OCI-LY1 (cell line): ENCODE data around the gene NSD2.

Experiments
- H2AFZ ChIP-seq: fragments of 200-600 bp; sonication (generic), shearing (Covaris generic); 2 replicates; pipeline ENCODE4 v1.6.0; 2014; ENCODE audit warnings: antibody characterized with exemption, mild to moderate bottlenecking, low read length
- H3F3A ChIP-seq: fragments of 200-600 bp; sonication (generic), shearing (Covaris generic); 2 replicates; pipeline ENCODE4 v1.6.0; 2014; ENCODE audit warnings: mild to moderate bottlenecking, antibody characterized with exemption, low read length, moderate library complexity; ENCODE audit not compliant: insufficient read depth
- H3K27ac ChIP-seq: fragments of 200-600 bp; sonication (generic); 2 replicates; pipeline ENCODE4 v1.5.1; 2014; ENCODE audit warnings: low read length, mixed run types, mild to moderate bottlenecking, low read depth; ENCODE audit not compliant: poor library complexity, severe bottlenecking
- H3K27me3 ChIP-seq: fragments of 200-600 bp; sonication (generic); 2 replicates; pipeline ENCODE4 v1.6.0; 2014; ENCODE audit warnings: antibody characterized with exemption, mild to moderate bottlenecking, low read length, moderate library complexity; ENCODE audit not compliant: insufficient read depth
- H3K36me3 ChIP-seq: fragments of 200-600 bp; sonication (generic); 2 replicates; pipeline ENCODE4 v1.6.1; 2014; ENCODE audit warnings: mild to moderate bottlenecking, antibody characterized with exemption, low read length, moderate library complexity, mixed read lengths; ENCODE audit not compliant: insufficient read depth
- H3K4me1 ChIP-seq: fragments of 200-600 bp; sonication (generic); 2 replicates; pipeline ENCODE4 v1.5.1; 2014; ENCODE audit warnings: mild to moderate bottlenecking, low read length, moderate library complexity; ENCODE audit not compliant: insufficient read depth, severe bottlenecking
- H3K4me2 ChIP-seq: fragments of 200-600 bp; sonication (generic), shearing (Covaris generic); 2 replicates; pipeline ENCODE4 v1.6.1; 2014; ENCODE audit warnings: low read length
- H3K4me3 ChIP-seq: fragments of 200-600 bp; sonication (generic); 2 replicates; pipeline ENCODE4 v1.5.1; 2014; ENCODE audit warnings: low read length, low read depth, mild to moderate bottlenecking, mixed read lengths; ENCODE audit not compliant: poor library complexity, severe bottlenecking
- H3K79me2 ChIP-seq: fragments of 200-600 bp; shearing (Covaris generic); 2 replicates; pipeline ENCODE4 v1.6.1; 2016; ENCODE audit warnings: mixed run types, low read length, mixed read lengths; ENCODE audit not compliant: insufficient read depth
- H3K9ac ChIP-seq: fragments of 200-600 bp; sonication (generic), shearing (Covaris generic); 2 replicates; pipeline ENCODE4 v1.6.1; 2014; ENCODE audit warnings: mild to moderate bottlenecking, low read length, mixed read lengths
- H3K9me2 ChIP-seq: fragments of 200-600 bp; sonication (generic), shearing (Covaris generic); 2 replicates; pipeline ENCODE4 v1.6.1; 2014; ENCODE audit warnings: low read depth, mild to moderate bottlenecking, low read length, mixed read lengths
- H3K9me3 ChIP-seq: fragments of 200-600 bp; shearing (Covaris generic); 2 replicates; pipeline ENCODE4 v1.6.1; 2014; ENCODE audit warnings: low read length, mixed read lengths
- H4K20me1 ChIP-seq: fragments of 200-600 bp; sonication (generic), shearing (Covaris generic); 2 replicates; pipeline ENCODE4 v1.6.0; 2016; ENCODE audit warnings: mild to moderate bottlenecking, low read length; ENCODE audit not compliant: insufficient read depth
- EZH2 ChIP-seq: fragments of 200-600 bp; sonication (generic), shearing (Covaris generic); IDR thresholded peaks from 2 replicates; pipeline ENCODE4 v1.8.0; 2017; ENCODE audit warnings: borderline replicate concordance, mixed run types, mild to moderate bottlenecking, antibody characterized with exemption, low read length, moderate library complexity, mixed read lengths
- TF ChIP-seq, protein P1 (sequence below): fragments of 200-600 bp; sonication (generic), shearing (Covaris generic); IDR thresholded peaks from 2 replicates; pipeline ENCODE4 v1.5.1; 2017; ENCODE audit warnings: mild to moderate bottlenecking, antibody characterized with exemption, low read length, moderate library complexity, mixed read lengths

Gene NSD2

DNA sequence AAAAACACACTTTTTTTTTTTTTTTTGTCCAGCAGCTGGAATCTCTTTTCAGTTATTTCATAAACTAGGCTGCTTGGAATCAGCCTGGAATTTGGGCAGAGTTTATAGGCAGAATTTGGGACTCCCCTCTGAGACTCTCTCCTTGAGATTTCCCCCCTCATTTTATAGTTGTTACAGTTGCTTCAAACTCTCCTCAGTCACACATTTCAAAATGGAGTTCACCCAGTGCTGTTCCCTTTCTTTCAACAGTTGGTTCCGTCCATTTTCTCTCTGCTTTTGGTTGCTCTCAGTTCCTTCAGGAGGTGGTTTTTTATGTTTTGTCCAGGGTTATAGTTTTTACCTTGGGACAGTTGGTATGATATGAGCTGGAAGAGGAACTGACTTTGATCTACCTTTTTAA is 27.5 kb downstream of the NSD2 start:
- Histone ChIP-seq H3K27ac (peak overlapping the region; percentile 88), H3K9ac (peak overlapping the region; percentile 37; the same call in 1 of the 2 replicates), H3K79me2 (peaks cover 53% of the 10 kb centered on the region), H3K4me1 (peaks cover 30% of the 10 kb centered on the region), H3F3A (peaks cover 4% of the 10 kb centered on the region), H3K9me2 (no peaks in the 10 kb centered on the region), H2AFZ (no peak overlapping the region), H3K4me2 (peak overlapping the region; percentile 62), H4K20me1 (no peaks in the 10 kb centered on the region), H3K9me3 (no peaks in the 10 kb centered on the region), H3K36me3 (peaks cover 36% of the 10 kb centered on the region), H3K27me3 (no peaks in the 10 kb centered on the region), H3K4me3 (peak overlapping the region; percentile 27)
- TF ChIP-seq, protein P1, sequence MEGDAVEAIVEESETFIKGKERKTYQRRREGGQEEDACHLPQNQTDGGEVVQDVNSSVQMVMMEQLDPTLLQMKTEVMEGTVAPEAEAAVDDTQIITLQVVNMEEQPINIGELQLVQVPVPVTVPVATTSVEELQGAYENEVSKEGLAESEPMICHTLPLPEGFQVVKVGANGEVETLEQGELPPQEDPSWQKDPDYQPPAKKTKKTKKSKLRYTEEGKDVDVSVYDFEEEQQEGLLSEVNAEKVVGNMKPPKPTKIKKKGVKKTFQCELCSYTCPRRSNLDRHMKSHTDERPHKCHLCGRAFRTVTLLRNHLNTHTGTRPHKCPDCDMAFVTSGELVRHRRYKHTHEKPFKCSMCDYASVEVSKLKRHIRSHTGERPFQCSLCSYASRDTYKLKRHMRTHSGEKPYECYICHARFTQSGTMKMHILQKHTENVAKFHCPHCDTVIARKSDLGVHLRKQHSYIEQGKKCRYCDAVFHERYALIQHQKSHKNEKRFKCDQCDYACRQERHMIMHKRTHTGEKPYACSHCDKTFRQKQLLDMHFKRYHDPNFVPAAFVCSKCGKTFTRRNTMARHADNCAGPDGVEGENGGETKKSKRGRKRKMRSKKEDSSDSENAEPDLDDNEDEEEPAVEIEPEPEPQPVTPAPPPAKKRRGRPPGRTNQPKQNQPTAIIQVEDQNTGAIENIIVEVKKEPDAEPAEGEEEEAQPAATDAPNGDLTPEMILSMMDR: no peak
- TF ChIP-seq EZH2: no peak

DNA sequence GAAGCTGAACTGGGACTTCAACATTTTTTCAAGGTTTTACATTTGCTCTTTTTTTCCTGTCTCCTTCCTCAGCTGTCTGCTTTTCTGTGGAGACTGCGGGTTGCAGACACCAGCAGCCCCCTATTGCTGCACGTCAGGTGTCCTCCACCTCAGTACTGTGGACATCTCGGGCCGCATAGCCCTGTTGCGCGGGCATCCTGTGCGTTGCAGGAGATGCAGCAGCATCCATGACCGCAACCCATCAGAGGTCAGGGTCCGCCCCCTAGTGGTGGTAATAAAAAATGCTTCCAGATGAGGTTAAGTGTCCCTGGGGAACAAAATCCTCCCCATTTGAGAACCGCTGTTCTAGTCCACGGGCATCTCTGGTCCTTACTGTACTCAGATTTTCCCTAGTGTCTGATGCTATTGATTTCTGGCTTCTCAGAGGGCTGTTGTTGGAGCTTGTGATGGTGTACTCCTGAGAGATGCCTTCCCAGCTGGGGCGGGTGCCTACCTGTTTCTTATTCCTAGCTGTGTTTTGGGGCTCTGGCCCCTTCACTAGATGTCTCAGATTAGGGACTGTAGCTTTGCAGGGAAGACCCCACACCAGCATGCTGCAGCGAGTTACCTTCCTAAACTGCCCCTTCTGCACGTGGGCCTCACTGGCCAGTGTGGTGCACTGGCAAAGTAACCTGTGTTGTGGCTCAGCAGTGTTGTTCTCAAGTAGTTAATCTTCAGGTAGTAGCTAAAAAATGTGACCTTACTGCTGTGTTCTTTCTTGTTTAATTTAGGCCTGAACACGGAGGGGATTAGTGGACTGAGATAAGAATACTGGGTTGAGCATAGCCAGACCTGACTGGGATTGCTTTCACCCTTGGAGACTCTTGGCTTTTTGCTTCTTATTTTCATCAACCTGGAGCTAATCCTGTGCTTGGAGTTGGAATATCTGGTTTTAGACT is 28.2 kb downstream of the NSD2 start:
- Histone ChIP-seq H3K27ac (peak overlapping the region; percentile 88), H3K4me3 (peak overlapping the region; percentile 27), H4K20me1 (no peaks in the 10 kb centered on the region), H3F3A (peaks cover 4% of the 10 kb centered on the region), H3K9me2 (no peaks in the 10 kb centered on the region), H3K36me3 (peaks cover 42% of the 10 kb centered on the region), H3K9ac (peak overlapping the region; percentile 37; the same call in 1 of the 2 replicates), H3K9me3 (no peaks in the 10 kb centered on the region), H3K79me2 (peaks cover 45% of the 10 kb centered on the region), H2AFZ (no peak overlapping the region), H3K4me2 (peak overlapping the region; percentile 62), H3K27me3 (no peaks in the 10 kb centered on the region), H3K4me1 (peaks cover 30% of the 10 kb centered on the region)
- TF ChIP-seq EZH2: no peak
- TF ChIP-seq, protein P1: peak; percentile 69

DNA sequence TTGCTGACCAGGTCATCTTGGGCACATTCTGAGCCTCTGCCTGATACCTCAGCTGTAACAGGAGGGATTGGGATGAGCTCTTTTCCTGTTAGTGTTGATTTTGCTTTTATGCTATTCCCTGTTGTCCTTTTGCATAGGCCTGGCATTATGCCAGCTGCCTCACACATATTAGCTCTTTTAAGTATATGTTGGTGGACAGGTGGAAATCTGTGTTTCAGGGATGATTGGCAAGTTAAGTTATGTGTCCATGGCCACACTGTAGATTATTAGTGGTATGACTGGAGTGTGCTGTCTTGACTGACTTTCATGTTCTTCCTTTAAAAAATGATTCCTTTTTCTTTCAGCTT is 28.9 kb downstream of the NSD2 start:
- Histone ChIP-seq H3K27ac (no peak overlapping the region), H3K9me3 (no peaks in the 10 kb centered on the region)
- no peak for TF ChIP-seq EZH2
- TF ChIP-seq, protein P1: no peak

More for the DNA sequence above, 28.9 kb downstream of the NSD2 start:
- no peak overlapping the region for H3K4me3 ChIP-seq
- H4K20me1 ChIP-seq: no peaks in the 10 kb centered on the region
- H3K9ac ChIP-seq: no peak overlapping the region
- peaks cover 40% of the 10 kb centered on the region for H3K79me2 ChIP-seq
- H3F3A ChIP-seq: peaks cover 4% of the 10 kb centered on the region
- no peaks in the 10 kb centered on the region for H3K27me3 ChIP-seq
- no peak overlapping the region for H2AFZ ChIP-seq
- H3K9me2 ChIP-seq: no peaks in the 10 kb centered on the region
- peaks cover 29% of the 10 kb centered on the region for H3K4me1 ChIP-seq
- no peak overlapping the region for H3K4me2 ChIP-seq
- peaks cover 48% of the 10 kb centered on the region for H3K36me3 ChIP-seq
